Measurements from ENCODE around the gene OR52E2.

The OR52E2 gene

GRCh38 chr11:5011254-5011653, 48.2 kb downstream of the OR52E2 start:
- DNase-seq (ENCODE audit: low read depth), result no peak
